HG03521 (cell line): ENCODE measurements around the gene TMEM45A.
"Not testable (repeated sequence)": the region's sequence is repeated elsewhere in the genome, so short reads cannot be mapped to it uniquely, and the experiment has no call there.

Experiments used
- ATAC-seq: cut with Tn5 transposase; IDR thresholded peaks from one replicate; pipeline ENCODE4 v1.9.1; 2021; ENCODE audit warnings: mild to moderate bottlenecking, moderate library complexity; ENCODE audit not compliant: unreplicated experiment

Gene TMEM45A, protein sequence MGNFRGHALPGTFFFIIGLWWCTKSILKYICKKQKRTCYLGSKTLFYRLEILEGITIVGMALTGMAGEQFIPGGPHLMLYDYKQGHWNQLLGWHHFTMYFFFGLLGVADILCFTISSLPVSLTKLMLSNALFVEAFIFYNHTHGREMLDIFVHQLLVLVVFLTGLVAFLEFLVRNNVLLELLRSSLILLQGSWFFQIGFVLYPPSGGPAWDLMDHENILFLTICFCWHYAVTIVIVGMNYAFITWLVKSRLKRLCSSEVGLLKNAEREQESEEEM

DNA sequence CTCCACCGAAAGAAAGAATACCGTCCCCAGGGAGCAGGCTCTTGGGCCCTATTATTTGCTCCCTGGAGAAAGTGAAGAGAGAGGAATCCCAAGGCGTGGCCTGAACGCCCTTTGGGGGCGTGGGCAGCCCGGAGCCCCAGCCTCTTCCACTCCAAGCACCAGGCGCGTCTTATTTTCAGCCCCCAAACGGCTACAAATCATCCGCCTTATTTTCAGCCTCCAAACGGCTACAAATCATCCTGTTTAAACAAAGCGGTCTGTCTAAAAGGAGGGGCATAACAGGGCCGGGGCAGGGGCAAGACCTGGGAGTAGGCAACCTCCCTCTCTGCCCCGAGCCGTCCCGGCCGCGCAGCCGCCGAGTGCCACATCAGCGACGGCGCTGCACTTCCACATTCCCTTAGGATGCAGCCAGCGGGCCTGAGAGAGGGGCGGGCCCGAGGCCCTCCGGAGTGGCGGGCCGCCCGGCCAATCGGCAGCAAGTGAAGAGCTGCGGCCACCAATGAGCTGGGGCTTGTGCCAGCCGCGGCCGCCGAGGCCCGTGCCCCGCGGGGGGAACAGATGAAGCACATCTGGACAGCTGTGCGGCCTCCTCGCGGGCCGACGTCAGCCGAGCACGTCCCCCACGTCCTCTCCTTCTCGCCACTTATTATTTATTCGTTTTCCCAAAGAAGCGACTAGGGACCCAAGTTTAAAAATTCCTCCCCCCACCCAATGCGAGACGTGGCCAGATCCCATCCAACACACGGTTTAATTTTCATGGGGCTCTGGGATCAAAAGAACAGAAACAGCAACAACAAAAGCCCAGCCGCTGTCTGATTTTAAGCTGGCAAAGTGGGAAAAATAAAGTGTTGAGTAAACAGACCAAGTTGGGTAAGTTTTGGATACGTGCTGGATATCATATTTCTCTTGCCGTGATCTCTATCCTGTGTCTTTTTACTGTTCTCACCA, at the start of gene TMEM45A:
Gene TMEM45A (plus strand): TSS at position 561 of the 948 bp plus-strand sequence. CDS start 62,593 bp downstream, outside the sequence.
- peak; percentile 99 for ATAC-seq

DNA sequence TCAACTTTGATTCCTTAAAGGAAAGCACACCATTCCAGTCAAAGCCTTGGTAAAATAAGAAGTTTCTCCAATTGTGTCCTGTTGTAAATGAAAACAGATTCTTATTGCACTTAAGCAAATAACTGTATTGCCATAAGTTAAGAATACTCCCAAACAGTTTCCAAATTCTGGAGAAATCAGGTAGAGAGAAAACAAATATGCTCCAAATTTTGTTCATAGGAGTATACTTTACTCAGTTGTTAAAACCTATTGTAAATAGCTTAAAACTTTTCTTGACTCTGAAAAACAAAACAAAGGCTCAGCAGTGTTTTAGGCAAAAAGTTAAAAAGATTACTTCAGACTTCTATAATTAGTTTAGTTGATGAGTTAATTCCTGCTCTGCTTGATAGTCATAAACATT, 48.7 kb upstream of the TMEM45A start:
- ATAC-seq: no peak

DNA sequence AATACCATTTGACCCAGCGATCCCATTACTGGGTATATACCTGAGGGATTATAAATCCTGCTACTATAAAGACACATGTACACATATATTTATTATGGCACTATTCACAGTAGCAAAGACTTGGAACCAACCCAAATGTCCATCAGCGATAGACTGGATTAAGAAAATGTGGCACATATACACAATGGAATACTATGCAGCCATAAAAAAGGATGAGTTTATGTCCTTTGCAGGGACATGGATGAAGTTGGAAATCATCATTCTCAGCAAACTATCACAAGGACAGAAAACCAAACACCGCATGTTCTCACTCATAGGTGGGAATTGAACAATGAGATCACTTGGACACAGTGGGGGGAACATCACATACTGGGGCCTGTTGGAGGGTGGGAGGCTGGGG, 45.4 kb upstream of the TMEM45A start:
- ATAC-seq: not testable (repeated sequence)

DNA sequence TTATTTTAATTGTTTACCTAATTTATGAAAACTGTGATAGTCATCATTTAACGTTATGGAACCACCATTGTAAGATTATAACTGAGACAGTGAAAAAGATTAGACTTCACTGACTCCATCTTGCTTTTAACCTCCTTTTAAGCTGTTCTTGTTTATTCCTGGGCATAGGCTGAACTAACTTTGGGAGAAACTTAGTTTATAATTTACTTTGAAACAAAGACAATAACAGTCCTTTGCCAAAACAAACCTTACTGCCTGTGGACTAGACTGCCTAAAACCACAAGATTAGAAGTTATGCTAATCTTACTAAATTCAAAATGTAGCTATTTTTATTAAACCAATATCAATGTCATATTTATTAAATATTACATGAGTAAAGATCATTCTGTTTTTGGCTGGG, 44.3 kb upstream of the TMEM45A start:
- ATAC-seq: no peak

DNA sequence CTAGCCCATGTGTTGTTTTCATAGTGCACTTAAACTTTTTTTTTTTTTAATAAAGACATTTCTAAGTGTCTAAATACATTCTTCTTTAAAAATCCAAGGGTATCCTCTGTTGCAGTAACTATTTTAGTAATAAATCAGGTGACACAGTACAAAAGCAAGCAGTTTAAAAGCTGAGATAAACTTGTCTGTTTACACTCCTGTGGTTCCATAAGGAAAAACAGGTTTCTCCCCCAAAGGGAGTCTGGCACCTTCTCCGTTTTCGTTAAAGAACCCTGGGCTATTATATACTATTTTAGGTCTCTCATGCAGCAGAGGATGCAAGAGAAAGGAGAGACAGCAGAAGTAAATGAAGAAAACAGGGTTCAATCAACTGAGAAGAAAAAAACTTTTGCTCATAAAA, 43.2 kb upstream of the TMEM45A start:
- ATAC-seq: no peak

DNA sequence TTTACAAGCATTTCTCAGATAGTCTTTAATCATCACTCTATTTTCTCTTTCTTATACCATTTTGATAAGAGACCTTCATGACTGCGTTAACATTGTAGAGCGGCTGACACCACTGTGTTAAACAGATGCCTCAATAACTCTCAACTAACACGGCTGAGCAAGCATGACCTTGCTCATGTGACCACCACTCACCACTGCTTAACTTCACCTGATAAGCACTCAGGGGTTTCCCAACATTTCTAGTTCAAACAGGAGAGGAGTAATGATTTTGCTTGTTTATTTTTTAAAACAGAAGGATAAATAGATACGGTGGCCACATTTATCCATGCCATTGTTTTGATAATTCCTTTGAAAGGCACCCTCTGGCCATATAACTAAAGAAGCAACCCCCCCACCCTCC, 37.7 kb upstream of the TMEM45A start:
- ATAC-seq: no peak

DNA sequence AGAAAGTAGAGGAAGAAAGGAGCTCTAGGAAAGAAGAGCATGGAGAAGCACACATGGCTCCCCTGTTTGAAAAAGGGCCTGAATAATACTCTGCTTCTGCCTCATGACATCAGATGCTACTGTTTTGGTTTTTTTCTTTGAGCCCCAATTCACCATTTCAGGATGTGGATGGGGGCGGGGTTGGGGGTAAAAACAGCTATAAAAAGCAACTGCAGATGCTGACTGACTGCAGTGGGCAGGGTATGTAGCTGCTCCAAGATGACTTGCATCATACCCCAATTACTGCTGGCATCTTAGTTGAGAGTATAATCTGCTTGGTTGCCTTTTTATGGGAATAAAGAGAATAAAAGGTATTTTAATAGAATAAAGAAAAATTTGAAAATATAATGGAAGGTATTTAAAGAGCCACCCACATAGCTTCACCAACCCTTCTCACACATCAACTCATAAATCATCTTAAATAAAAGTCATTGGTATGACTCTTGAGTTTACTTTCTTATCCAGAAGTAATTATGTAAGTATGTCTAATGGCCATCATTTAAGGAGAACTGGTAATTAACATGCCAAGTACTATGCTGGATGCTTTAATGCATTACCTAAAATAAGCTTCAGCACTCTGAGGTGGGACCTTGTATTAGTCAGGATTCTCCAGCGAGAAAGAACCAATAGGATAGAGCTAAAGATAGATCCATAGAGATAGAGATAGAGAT, 36.4 kb upstream of the TMEM45A start:
- ATAC-seq: no peak

DNA sequence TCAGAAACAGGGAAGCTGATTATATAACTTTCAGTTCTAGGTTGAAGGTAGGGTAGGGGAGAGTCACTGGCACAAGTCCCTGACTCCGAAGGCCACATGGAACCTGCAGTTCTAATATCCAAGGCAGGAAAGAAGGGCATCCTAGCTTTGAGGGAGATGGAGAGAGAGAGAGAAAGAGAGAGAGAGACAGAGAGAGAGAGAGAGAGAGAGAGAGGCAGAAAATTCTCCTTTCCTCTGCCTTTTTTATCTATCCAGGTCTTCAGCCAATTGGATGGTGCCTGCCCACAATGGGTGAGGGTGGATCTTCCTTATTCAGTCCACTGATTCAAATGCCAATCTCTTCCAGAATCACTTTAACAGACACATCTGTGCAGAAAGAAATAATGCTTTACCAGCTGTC, 35.7 kb upstream of the TMEM45A start:
- no peak for ATAC-seq

DNA sequence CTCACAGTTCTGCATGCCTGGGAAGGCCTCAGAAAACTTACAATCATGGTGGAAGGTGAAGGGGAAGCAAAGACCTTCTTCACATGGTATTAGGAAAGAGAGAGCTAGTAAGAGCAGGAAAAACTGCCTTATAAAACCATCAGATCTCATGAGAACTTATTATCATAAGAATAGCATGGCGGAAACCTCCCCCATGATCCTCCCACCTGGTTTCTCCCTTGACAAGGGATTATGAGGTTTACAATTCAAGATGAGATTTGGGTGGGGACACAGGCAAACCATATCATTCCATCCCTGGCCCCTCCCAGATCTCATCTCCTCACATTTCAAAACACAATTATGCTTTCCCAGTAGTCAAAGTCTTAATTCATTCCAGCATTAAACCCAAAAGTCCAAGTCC, 34.6 kb upstream of the TMEM45A start:
- ATAC-seq: no peak

DNA sequence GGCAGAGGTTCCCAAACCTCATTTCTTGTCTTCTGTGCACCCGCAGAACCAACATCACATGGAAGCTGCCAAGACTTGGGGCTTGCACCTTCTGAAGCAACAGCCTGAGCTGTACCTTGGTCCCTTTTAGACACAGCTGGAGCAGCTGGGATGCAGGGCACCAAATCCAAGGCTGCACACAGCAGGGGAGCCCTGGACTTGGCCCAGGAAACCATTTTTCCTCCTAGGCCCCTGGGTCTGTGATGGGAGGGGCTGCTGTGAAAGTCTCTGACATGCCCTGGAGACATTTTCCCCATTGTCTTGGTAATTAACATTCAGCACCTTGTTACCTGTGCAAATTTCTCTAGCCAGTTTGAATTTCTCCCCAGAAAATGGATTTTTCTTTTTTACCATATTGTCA, 33.6 kb upstream of the TMEM45A start:
- ATAC-seq: no peak

DNA sequence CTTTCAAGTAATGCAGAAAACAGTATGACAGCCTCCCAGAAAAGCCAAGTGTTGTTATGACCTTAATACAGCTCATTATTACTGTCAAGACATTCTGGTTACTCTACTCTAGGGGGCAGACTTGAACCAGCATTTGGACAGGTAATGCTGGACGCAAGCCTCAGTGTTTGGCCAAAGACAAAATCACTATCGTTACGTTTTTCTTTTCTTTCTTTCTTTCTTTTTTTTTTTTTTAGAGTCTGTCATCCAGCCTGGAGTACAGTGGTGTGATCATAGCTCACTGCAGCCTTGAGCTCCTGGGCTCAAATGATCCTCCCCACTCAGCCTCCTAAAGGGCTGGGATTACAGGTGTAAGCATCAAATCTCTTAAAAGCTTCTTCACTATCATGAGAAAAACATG, 29.4 kb upstream of the TMEM45A start:
- ATAC-seq: peak; percentile 83

DNA sequence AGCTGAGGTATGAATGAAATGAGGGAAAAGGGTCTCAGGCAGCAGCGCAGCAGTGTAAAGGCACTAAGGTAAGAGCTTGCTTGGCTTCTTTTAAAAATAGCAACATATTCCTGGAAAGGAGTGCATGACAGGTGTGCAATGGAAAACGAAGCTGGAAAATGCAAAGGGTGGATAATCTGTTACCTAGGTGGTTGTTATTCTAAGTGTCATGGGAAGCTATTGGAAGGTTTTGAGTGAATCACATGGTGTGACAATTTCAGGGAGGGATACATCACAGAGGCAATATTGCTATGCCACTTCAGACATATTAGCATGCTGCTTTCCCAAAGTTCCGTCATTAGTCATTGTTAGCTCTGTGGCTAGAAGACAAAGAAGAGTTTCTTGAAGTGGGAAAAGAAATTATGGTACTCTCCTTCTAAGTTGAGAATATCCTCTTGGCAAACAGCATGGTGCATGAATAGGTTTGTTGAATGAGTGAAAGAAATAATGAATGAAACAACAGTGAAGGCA, 28.7 kb upstream of the TMEM45A start:
- ATAC-seq: no peak

DNA sequence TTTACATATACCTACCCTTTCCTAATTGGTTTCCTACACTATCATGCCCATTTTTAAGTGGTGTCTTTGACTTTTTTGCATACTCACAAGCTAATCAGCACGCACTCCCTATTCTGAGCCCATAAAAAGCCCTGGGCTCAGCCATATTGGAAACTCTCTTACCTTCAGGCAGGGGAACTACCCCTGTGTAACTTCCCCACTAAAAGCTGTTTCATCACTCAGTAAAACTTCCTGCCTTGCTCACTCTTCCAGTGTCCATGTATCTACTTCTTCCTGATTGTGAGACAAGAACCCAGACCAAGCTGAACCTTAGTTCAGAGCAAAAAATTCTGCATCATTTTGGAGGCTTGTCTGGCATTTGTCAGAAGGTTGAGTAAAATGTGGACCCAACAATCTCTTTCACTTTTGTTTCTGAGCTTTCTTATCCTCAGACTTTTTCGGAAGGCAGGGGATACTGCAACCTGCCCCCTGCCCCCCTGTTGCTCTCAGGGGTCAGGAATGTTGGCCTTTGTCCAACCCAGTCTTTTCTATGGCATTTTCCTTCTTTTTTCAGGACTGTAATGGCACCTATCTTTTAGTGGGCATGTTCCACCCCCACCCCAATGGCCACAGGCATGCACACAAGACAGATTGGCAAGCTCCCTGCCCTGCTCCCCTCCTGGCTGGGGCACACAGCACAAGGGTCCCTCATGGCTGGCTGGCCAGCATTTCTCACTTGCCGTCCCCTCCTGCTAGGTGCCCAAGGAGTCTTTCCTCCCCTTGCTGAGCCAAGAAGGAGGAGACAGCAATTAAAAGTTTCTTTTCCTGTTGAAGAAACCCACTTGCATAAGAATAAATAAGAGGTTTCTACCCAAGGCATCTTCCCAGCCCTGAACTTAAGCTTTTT, 26.3 kb upstream of the TMEM45A start:
- ATAC-seq: no peak

DNA sequence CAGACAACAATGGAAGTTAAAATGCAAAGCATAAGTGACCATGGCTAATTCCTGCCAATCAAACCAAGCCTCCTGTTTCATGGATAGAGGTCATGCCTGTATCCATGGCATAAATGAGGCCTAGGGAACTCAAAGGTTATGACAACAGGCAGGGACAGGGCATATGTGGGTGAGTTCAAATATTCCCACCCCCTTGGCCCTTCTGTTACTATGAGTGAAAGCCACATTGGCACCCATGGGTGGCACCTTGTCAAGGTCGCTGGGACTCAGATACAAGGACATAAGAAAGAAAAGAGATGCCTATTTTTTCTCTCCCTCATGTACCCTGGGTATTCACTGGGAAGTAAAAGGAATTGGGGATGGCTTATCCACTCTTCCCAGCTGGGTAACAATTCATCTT, 25.3 kb upstream of the TMEM45A start:
- ATAC-seq: no peak

DNA sequence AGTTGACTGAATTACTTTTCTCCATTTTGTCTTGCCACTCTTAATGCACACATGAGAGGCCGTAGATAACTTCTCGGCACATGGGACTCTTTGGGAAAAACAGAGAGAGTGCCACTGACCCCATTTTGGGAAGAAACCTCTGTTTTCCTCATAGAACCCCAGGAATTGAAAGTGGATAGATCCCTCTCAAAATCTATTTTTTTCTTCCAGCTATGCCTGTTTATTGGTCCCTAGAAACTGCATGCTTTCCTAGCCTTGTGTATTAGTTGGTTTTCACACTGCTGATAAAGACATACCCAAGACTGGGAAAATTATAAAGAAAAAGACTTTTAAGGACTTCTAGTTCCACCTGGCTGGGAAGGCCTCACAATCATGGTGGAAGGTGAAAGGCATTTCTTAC, 23.7 kb upstream of the TMEM45A start:
- ATAC-seq: no peak

DNA sequence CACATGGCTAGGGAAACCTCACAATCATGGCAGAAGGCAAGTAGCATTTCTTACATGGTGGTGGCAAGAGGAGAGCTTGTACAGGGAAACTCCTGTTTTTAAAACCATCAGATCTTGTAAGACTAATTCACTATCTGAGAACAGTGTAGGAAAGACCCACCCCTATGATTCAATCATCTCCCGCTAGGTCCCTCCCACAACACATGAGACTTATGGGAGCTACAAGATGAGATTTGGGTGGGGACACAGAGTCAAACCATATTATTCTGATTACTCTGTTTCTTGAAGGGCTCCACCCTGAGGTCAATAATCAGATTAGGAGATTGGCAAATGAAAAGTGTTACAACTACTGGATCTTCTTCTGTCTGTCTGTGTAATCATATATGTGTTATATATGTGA, 21.5 kb upstream of the TMEM45A start:
- no peak for ATAC-seq

DNA sequence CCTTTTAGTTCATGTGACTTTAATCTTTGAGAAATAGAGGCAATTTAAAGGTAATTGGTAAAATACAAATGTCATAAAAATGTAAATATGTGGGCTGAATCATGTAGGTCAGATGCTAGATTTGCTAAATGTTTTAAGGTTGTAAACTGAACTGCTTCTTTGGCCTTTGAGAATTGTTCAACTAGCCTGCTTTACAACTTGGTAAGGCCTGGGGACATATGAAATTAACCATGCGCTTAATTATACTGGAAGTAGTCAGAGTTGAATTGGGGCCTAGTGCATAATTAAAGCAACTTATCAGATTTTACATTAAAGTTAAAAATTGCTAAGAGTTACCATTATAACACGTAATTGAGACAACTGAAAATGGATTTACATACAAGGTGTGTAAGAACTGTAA, 21.0 kb upstream of the TMEM45A start:
- no peak for ATAC-seq

DNA sequence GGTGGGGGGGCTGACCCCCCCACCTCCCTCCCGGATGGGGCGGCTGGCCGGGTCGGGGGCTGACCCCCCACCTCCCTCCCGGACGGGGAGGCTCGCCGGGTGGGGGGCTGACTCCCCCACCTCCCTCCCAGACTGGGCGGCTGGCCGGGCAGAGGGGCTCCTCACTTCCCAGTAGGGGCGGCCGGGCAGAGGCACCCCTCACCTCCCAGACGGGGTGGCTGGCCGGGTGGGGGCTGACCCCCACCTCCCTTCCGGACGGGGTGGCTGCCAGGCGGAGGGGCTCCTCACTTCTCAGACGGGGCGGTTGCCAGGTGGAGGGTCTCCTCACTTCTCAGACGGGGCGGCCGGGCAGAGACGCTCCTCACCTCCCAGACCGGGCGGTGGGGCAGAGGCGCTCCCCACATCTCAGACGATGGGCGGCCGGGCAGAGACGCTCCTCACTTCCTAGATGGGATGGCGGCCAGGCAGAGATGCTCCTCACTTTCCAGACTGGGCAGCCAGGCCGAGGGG, 14.5 kb upstream of the TMEM45A start:
- not testable (repeated sequence) for ATAC-seq

DNA sequence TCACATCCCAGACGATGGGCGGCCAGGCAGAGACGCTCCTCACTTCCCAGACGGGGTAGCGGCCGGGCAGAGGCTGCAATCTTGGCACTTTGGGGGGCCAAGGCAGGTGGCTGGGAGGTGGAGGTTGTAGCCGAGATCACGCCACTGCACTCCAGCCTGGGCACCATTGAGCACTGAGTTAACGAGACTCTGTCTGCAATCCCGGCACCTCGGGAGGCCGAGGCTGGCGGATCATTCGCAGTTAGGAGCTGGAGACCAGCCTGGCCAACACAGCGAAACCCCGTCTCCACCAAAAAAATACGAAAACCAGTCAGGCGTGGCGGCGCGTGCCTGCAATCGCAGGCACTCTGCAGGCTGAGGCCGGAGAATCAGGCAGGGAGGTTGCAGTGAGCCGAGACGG, 13.9 kb upstream of the TMEM45A start:
- ATAC-seq: not testable (repeated sequence)

DNA sequence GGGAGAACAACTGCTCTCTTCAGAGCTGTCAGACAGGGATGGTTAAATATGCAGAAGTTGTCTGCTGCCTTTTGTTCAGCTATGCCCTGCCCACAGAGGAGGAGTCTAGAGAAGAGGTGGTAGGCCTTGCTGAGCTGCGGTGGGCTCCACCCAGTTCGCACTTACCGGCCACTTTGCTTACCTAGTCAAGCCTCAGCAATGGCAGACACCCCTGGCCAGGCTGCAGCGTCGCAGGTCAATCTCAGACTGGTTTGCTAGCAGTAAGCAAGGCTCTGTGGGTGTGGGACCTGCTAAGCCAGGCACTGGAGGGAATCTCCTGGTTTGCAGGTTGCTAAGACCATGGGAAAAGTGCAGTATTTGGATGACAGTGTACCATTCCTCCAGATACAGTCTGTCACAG, 12.3 kb upstream of the TMEM45A start:
- ATAC-seq: no peak
